NCI-H748 (cell line): ENCODE results near the gene GALNT5.
"Not testable (repeated sequence)": the region's sequence is repeated elsewhere in the genome, so short reads cannot be mapped to it uniquely, and the experiment has no call there.

Experiments used
- DNase-seq: peaks from one replicate; lab custom pipeline; 2025; ENCODE audit not compliant: unreplicated experiment; lab: John Stamatoyannopoulos, UW

Gene GALNT5

DNA sequence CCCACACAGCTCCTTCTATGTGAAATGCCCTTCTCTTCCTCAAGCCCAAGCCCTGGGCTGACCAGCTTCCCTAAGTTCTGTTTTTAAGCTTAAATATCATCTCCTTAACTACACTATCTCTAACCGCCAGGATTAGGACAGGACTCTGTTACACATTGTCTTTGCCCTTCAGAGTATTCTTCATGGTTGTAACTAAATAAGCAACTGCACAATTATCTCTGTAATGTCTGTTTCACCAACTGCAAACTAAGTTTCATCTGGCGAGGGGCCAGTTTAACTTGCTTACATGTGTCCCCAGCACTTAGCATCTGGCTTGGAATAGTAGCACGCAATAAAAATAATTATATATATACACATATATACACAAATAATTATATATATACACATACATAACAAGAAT lies 69.2 kb downstream of the GALNT5 start:
- no peak for DNase-seq

- DNase-seq: no peak
These were observed 69.7 kb downstream of the GALNT5 start for GRCh38 chr2:157327200-157327599.

GRCh38 chr2:157327621-157328500 lies 70.4 kb downstream of the GALNT5 start:
- DNase-seq: peak; percentile 77

DNA sequence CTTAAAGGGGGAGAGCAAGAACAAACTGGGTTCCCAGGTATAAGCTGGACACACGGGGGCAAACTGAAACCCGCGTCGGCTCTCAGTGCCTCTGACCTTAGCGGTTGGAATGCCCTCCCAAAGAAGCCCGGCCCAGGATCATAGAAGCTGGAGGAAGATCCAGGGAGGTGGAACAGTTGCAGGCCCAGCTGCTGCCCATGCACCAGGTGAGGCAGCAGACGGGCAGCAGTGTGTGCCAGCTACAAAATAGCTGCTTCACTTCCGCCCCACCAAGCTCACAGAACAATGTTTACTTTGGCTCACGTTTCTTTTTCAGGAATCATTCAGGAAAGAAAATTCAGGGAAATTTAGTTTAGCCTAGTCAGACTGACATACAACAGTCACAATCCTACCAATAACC lies 72.0 kb downstream of the GALNT5 start:
- peak; percentile 92 for DNase-seq

DNA sequence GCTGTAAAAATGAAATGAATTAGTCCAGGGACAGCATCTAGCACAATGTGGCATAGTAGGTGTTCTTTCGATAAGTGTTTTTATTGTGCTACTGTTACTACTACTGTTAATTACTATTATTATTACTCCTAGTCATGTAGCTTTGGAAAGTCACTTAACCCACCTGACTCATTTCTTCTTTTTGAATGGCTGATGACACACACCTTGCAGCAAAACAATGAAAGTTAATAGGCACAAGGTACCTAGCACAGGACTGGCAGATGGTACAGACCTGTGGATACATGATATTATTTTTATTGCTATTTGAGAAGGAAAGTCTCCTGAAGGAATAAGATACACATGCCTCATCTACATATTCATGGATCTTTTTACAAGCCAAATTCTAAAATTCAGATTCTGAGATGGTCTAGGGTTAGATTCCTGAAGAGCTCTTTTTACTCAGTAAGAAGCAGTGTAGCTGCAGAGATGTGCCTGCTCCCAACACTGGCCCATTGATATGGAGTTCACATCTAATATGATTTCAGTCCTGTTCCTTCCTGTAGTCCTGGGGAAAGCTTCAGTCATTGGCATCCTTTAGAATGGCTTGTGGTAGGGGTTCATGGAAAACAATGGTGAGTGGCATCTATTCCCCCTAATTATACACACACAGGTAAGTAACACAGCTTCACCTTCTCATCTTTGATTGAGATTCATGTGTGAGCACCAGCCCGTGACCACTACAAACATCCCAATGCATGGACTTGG lies 76.0 kb downstream of the GALNT5 start:
- peak; percentile 45 for DNase-seq

DNA sequence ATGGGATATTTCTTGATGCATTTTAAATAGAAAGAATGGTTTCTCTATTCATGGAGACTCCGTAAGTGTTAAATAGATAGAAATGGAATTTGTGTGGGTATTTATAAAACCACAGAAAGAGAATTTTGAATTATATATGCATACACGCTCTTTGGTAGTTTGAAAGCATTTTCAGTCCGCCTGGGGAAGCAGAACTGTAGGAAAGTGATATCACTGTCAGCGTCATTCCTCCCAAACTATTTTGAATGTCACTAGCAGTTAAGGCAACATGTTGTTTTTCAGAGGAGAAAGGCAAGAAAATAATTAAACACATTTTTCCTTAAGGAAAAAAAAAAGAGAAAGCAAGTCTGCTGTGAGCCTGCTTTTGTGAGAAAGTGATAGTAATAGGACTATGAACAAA lies 76.8 kb downstream of the GALNT5 start:
- no peak for DNase-seq

DNA sequence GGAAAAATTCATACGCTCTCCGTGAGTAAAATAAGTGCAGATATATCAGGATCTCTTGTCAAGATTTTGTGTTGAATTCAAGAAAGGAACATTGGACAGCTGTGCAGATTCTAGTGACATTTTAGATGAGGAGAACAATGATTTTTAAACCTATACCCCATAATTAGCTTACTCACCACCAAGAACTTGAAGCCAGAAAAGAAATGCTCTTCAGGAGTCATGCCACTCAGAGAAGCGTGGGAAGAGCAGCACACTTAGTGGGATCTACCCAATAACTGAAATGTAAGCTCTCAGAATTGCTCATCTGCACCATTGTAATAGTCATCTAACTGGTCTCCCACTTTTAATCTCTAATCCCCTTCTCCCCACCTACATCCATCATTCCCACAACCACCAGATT lies 77.3 kb downstream of the GALNT5 start:
- DNase-seq: no peak

DNA sequence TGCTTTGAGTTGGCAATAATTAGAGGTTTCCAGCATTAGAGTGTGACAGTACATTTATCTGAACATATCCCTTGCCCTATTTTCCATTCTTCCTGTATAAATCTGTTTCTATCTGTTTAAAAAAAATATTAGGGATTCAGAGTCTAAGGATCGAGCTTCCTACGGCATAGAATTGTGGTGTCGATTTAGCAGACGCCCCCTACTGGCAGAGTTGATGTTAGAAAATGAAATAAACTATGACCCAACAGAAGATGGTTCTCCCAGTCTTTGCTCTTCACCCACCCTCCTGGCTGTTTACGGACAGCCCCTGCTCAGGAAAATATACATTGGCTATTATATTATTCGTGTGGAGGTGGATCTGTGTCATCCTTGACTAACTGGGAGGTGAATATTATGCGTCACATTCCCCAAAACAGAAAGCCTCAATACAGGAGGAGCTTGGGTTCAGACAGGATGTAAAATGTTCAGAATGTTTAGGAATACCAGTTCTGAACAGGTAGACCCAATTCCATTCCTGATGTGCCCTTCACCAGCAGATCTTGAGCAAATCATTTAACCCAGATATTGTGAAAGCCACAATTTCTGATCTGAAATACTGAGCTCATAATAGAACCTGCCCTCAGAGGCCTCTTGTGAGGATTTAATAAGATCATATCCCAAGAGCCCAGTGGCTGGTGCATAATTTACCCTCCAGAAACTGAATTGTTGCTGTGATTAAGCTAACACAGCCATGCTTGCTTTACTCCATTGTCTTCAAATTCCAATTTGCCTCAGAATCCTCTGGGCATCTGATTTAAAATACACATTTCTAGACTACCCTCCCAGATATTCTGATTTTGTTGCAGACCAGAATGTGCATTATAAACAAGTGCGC lies 78.9 kb downstream of the GALNT5 start:
- DNase-seq: peak; percentile 59

DNA sequence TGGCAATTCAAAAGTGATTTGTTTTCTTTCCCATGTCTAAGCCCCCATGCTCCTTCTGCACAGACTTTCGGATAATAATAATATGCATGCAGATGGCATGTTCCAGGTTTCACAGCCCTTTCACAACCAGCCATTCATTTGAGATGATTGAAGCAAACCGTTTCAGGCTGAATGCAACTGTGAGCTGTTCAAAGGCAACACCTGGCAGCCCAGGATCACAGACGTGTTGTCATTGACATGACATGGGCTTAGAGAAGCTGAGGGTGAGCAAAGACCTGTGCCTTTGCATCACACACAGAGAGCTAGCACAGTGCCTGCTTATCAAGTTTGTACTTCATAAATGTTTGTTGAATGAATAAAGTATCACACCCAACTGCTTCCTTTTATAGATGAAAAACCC lies 80.5 kb downstream of the GALNT5 start:
- DNase-seq: peak; percentile 24

DNA sequence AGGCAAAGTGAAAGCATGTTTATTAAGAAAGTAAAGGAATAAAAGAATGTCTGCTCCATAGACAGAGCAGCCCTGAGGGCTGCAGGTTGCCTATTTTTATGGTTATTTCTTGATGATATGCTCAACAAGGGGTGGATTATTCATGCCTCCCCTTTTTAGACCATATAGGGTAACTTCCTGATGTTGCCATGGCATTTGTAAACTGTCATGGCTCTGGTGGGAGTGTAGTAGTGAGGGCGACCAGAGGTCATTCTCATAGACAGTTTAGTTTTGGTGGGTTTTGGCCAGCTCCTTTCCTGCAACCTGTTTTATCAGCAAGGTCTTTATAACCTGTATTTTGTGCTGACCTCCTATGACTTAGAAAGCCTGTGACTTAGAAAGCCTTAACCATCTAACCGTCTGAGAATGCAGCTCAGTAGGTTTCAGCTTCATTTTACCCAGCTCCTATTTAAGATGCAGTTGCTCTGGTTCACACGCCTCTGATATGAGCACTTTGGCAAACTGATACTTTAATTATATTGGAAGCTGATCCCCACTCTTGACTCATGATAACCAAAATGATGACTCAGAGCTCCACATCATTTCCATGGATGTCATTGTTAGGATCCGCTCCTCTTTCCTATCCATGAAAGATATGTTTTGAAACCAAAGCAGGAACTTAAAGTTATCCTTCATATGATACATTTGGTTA lies 82.6 kb downstream of the GALNT5 start:
- peak; percentile 60 for DNase-seq

- DNase-seq: not testable (repeated sequence)
These were observed 83.9 kb downstream of the GALNT5 start for GRCh38 chr2:157341381-157341780.

DNA sequence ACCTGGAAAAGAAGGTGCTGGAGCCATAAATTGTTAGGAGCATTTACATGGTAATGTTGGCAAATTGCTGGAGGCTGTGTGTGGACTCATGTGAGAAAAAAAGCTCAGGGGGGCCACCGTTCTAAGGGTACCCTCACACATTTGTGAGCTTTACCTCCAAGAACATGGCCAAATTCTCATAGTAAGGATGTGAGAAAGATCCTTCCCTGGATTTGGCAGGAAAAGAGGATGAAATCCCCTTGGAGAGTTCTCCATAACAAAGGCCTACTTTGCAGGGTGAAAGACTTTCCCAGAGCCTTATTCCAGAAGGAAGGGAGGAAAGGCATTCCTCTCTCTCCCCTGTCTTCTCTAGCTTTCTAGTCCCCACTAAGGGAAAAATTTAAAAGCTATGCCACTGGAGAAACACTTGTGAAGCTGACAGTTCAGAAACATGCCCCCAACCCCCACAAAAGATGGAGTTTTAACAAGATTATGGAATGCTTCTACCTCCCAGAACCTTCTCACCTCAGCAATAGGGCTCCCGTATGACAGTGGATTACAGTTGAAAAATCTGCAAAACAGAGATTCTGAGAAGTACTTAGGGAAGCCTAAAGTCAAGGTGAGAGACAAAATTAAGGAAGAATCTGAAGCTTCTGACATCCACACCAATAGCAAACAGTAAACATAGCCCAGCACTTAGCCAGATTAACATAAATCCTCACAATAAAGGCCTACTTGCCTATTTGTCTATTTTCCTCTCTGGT lies 88.3 kb downstream of the GALNT5 start:
- DNase-seq: no peak

DNA sequence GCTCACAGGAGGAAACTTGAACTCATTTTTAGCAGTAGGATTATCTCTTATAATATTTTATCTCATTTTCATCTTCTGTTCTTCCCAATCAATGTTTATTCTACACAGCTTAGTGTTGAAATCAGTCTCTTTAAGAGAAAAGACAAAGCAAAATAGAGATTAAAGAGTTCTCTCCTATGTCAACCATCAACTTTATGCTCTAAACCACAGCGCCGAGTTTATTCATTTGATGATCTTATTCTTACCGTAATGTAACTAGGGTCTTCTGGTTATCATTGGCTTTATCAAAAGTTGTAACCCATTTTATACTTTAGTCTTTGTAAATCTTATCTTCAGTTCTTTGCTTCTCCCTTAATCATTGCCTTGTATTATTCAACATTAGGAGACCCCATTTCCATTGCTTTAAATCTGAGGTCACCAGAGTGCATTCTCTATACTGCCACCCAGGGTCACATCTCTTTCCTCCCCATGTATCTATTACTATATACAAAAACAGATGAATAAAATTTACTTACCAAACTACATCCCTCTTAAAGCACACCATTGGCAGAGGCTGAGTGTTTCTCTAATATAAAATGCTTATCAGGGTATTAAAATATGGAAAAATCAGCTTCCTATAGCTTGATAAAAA lies 90.9 kb downstream of the GALNT5 start:
- no peak for DNase-seq

GRCh38 chr2:157349949-157350515 lies 92.5 kb downstream of the GALNT5 start:
- DNase-seq: no peak

- no peak for DNase-seq
These were observed 98.1 kb downstream of the GALNT5 start for GRCh38 chr2:157355618-157356017.

DNA sequence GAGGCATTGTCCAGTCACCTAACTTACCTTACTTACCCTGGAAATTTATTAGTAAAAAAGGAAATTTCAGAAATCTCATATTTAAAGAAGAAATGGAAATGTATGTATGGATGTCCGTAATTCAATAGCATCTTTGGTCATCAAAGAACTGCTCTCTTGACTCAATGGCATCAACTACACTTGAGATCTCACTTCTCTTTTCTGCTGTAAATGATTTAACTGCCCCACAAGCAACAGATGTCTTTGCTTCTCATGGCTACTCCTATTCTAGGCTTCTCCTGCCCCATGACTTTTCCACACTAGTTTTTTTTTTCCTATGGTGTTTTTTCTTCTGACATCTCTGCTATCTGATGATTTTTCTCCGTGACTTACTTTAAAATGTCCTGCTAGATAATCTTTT lies 102.1 kb downstream of the GALNT5 start:
- DNase-seq: no peak

GRCh38 chr2:157361526-157361925 lies 104.0 kb downstream of the GALNT5 start:
- DNase-seq: no peak

DNA sequence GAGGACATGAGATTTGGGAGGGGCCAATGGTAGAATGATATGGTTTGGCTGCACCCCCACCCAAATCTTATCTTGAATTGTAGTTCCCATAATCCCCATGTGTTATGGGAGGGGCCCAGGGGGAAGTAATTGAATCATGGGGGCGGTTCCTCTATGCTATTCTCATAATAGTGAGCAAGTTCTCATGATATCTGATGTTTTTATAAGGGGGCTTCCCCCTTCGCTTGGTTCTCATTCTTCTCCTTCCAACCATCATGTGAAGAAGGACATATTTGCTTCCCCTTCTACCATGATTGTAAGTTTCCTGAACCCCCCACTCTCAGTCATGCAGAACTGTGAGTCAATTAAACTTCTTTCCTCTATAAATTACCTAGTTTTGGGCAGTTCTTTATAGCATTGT lies 105.1 kb downstream of the GALNT5 start:
- DNase-seq: no peak

DNA sequence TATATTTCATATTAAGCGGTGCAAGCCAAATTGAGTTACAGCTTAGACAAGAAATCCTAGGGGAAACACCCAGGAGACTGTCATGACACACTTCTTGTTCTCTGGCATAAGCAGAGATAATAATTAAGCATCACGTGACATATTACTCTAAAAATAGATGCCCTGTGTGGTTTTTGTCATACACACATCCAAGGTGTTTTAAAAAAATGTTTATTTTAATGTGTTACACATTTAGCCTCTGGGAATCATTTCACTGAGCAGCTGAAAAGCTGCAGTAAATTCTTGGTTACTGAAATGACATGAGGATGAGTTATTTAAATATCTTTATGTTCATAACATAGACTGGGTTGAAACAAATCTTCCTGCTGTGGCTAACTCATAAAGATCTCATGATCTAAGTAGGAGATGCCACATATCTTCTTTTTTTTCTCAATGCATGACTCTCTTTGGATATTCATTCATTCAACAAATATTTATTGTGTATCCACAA lies 106.2 kb downstream of the GALNT5 start:
- no peak for DNase-seq
